GM12875 (cell line): Measurements from ENCODE around the gene RNASE9.
"Not testable (repeated sequence)": the region's sequence is repeated elsewhere in the genome, so short reads cannot be mapped to it uniquely, and the experiment has no call there.

ENCODE experiments used
- H3K4me3 ChIP-seq: one replicate; pipeline ENCODE4 v1.5.1; 2011; ENCODE audit warnings: low read depth, low read length, control low read depth
- TF ChIP-seq, protein P1 (sequence below): IDR thresholded peaks from 2 replicates; pipeline ENCODE4 v1.5.1; 2011; ENCODE audit warnings: low read depth, mild to moderate bottlenecking, control low read depth, inconsistent platforms, low read length, moderate library complexity, borderline replicate concordance; ENCODE audit not compliant: insufficient read depth

The RNASE9 gene

GRCh38 chr14:20508367-20508766 lies 52.5 kb downstream of the RNASE9 start:
- TF ChIP-seq, protein P1, sequence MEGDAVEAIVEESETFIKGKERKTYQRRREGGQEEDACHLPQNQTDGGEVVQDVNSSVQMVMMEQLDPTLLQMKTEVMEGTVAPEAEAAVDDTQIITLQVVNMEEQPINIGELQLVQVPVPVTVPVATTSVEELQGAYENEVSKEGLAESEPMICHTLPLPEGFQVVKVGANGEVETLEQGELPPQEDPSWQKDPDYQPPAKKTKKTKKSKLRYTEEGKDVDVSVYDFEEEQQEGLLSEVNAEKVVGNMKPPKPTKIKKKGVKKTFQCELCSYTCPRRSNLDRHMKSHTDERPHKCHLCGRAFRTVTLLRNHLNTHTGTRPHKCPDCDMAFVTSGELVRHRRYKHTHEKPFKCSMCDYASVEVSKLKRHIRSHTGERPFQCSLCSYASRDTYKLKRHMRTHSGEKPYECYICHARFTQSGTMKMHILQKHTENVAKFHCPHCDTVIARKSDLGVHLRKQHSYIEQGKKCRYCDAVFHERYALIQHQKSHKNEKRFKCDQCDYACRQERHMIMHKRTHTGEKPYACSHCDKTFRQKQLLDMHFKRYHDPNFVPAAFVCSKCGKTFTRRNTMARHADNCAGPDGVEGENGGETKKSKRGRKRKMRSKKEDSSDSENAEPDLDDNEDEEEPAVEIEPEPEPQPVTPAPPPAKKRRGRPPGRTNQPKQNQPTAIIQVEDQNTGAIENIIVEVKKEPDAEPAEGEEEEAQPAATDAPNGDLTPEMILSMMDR: no peak
- H3K4me3 ChIP-seq: no peak overlapping the region

GRCh38 chr14:20507537-20507936 lies 53.3 kb downstream of the RNASE9 start:
- H3K4me3 ChIP-seq: not testable (repeated sequence)

- H3K4me3 ChIP-seq: not testable (repeated sequence)
Observed at GRCh38 chr14:20506752-20507151, 54.1 kb downstream of the RNASE9 start.

DNA sequence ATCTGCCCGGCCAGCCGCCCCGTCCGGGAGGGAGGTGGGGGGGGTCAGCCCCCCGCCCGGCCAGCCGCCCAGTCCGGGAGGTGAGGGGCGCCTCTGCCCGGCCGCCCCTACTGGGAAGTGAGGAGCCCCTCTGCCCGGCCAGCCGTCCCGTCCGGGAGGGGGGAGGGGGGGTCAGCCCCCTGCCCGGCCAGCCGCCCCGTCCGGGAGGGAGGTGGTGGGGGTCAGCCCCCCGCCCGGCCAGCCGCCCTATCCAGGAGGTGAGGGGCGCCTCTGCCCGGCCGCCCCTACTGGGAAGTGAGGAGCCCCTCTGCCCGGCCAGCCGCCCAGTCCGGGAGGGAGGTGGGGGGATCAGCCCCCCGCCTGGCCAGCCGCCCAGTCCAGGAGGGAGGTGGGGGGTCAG lies 54.6 kb downstream of the RNASE9 start:
- H3K4me3 ChIP-seq: not testable (repeated sequence)
